Measurements from ENCODE around the gene PAWR. TPM values are rescaled to one million over a fixed set of nuclear protein-coding genes. Genes with fewer than 3 reads are reported as not detected.

Gene PAWR
- total RNA-seq, 1 experiment from 2014 or later: 55.3 TPM

GRCh38 chr12:79597910-79598309 lies 92.9 kb downstream of the PAWR start:
- POLR2A ChIA-PET (ENCODE audit: low non-redundant PET): no interaction called here
- Histone ChIP-seq H3K27me3 (replicated peaks; ENCODE audit: insufficient read depth, low read depth, low read length, poor library complexity) (no peaks in the 10 kb centered on the region), H3K4me3 (ENCODE audit: low read depth, low read length, poor library complexity, severe bottlenecking) (no peak overlapping the region), H3K36me3 (ENCODE audit: insufficient read depth, low read length, poor library complexity, severe bottlenecking) (no peaks in the 10 kb centered on the region), H3K4me1 (ENCODE audit: insufficient read depth, low read length, poor library complexity, severe bottlenecking) (no peaks in the 10 kb centered on the region), H3K9me3 (ENCODE audit: low read depth, low read length, poor library complexity, severe bottlenecking) (no peaks in the 10 kb centered on the region), H3K27ac (ENCODE audit: low read depth, low read length, poor library complexity, severe bottlenecking) (no peak overlapping the region)
- DNase-seq (ENCODE audit: low spot score): no peak
- BruUV-seq (replicated peaks): no TSS peak
- TF ChIP-seq, protein P1, sequence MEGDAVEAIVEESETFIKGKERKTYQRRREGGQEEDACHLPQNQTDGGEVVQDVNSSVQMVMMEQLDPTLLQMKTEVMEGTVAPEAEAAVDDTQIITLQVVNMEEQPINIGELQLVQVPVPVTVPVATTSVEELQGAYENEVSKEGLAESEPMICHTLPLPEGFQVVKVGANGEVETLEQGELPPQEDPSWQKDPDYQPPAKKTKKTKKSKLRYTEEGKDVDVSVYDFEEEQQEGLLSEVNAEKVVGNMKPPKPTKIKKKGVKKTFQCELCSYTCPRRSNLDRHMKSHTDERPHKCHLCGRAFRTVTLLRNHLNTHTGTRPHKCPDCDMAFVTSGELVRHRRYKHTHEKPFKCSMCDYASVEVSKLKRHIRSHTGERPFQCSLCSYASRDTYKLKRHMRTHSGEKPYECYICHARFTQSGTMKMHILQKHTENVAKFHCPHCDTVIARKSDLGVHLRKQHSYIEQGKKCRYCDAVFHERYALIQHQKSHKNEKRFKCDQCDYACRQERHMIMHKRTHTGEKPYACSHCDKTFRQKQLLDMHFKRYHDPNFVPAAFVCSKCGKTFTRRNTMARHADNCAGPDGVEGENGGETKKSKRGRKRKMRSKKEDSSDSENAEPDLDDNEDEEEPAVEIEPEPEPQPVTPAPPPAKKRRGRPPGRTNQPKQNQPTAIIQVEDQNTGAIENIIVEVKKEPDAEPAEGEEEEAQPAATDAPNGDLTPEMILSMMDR (conservative IDR thresholded peaks at IDR 0.05; ENCODE audit: low read depth, low read length): no peak
- TF ChIP-seq EZH2 (IDR thresholded peaks at IDR 0.05; ENCODE audit: borderline replicate concordance, low read depth, low read length, poor library complexity, severe bottlenecking): no peak
- CTCF ChIA-PET: no interaction called here
- intact Hi-C loops (cut with micrococcal nuclease; ENCODE audit: unreplicated experiment): no loop called here

DNA sequence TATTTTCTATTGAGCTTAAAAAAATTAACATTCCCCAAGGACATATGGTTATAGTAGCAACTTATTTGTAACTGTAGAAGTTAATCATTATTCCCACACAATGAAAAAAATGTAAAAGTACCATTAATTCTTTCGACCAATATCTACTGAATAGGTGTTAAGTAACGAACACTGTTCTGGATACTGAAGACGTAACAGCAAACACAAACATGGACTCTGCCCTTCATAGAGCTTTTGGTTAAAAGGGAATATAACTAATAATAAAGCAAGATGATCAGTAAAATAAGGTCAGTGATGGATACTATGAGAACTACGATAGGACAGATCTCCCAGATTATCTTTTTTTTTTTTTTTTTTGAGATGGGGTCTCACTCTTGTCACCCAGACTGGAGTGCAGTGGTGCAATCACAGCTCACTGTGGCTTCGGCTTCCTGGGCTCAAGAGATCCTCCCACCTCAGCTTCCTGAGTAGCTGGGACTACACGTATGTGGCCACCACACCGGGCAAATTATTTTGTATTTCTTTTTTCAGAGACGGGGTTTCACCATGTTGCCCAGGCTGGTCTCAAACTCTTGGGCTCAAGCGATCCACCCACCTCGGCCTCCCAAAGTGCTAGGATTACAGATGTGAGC lies 93.9 kb downstream of the PAWR start:
- BruUV-seq (replicated peaks): no TSS peak
- POLR2A ChIA-PET (ENCODE audit: low non-redundant PET): no interaction called here

DNA sequence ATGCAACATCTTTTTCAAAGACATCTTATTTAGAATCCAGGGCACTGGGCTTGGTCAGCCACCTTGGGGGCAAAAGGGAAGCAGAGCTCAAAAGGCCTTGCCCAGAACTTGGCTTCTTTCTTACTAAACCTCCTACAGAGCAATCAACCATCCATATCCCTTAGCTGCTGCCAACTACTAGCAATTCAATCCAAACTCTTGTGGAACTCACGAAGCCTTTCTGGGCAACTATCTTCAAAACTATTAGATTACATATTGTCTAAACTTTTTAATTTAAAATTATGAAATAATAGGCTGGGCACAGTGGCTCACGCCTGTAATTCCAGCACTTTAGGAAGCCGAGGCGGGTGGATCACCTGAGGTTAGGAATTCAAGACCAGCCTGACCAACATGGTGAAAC lies 95.5 kb downstream of the PAWR start:
- intact Hi-C loops (cut with micrococcal nuclease; ENCODE audit: unreplicated experiment): no loop called here
- Histone ChIP-seq H3K4me3 (ENCODE audit: low read depth, low read length, poor library complexity, severe bottlenecking) (no peak overlapping the region), H3K36me3 (ENCODE audit: insufficient read depth, low read length, poor library complexity, severe bottlenecking) (no peaks in the 10 kb centered on the region), H3K4me1 (ENCODE audit: insufficient read depth, low read length, poor library complexity, severe bottlenecking) (no peaks in the 10 kb centered on the region), H3K27me3 (replicated peaks; ENCODE audit: insufficient read depth, low read depth, low read length, poor library complexity) (no peaks in the 10 kb centered on the region), H3K9me3 (ENCODE audit: low read depth, low read length, poor library complexity, severe bottlenecking) (no peaks in the 10 kb centered on the region), H3K27ac (ENCODE audit: low read depth, low read length, poor library complexity, severe bottlenecking) (no peak overlapping the region)
- POLR2A ChIA-PET (ENCODE audit: low non-redundant PET): no interaction called here
- no peak for TF ChIP-seq EZH2 (IDR thresholded peaks at IDR 0.05; ENCODE audit: borderline replicate concordance, low read depth, low read length, poor library complexity, severe bottlenecking)
- TF ChIP-seq, protein P1 (conservative IDR thresholded peaks at IDR 0.05; ENCODE audit: low read depth, low read length): no peak
- CTCF ChIA-PET: no interaction called here
- BruUV-seq (replicated peaks): no TSS peak
- DNase-seq (ENCODE audit: low spot score): no peak

More for the DNA sequence above, 93.9 kb downstream of the PAWR start:
- no peak overlapping the region for H3K4me3 ChIP-seq (ENCODE audit: low read depth, low read length, poor library complexity, severe bottlenecking)
- H3K4me1 ChIP-seq (ENCODE audit: insufficient read depth, low read length, poor library complexity, severe bottlenecking): no peaks in the 10 kb centered on the region
- DNase-seq (ENCODE audit: low spot score): no peak
- CTCF ChIA-PET: no interaction called here
- H3K9me3 ChIP-seq (ENCODE audit: low read depth, low read length, poor library complexity, severe bottlenecking): no peaks in the 10 kb centered on the region
- intact Hi-C loops (cut with micrococcal nuclease; ENCODE audit: unreplicated experiment): no loop called here
- TF ChIP-seq, protein P1 (conservative IDR thresholded peaks at IDR 0.05; ENCODE audit: low read depth, low read length): no peak
- TF ChIP-seq EZH2 (IDR thresholded peaks at IDR 0.05; ENCODE audit: borderline replicate concordance, low read depth, low read length, poor library complexity, severe bottlenecking): no peak
- no peaks in the 10 kb centered on the region for H3K27me3 ChIP-seq (replicated peaks; ENCODE audit: insufficient read depth, low read depth, low read length, poor library complexity)
- no peaks in the 10 kb centered on the region for H3K36me3 ChIP-seq (ENCODE audit: insufficient read depth, low read length, poor library complexity, severe bottlenecking)
- H3K27ac ChIP-seq (ENCODE audit: low read depth, low read length, poor library complexity, severe bottlenecking): no peak overlapping the region

All from A673 (cell line).